IMR-90 (cell line): Measurements from ENCODE around the gene FRYL. TPM values are rescaled to one million over a fixed set of nuclear protein-coding genes. Genes with fewer than 3 reads are reported as not detected.

Experiments
- ATAC-seq: fragments of 200-7000 bp; cut with Tn5 transposase; 2 replicates; pipeline ENCODE4 v1.9.1; 2020; ENCODE audit warnings: low read depth, mild to moderate bottlenecking, moderate library complexity
- BruUV-seq: library from RNA; stranded (reverse); fragments of 400-500 nt; replicated peaks from 2 replicates; lab custom pipeline; 2021; lab: Mats Ljungman, UMichigan
- CTCF ChIA-PET: fragments of 300-600 bp; formaldehyde crosslinking; extraction: SDS; loops from one replicate; lab custom pipeline; 2021; ENCODE audit warnings: antibody characterized with exemption; lab: Yijun Ruan, JAX
- POLR2A ChIA-PET: fragments of 300-600 bp; sonication (Branson Sonifier 250); formaldehyde crosslinking; loops from one replicate; lab custom pipeline; 2022; ENCODE audit warnings: antibody characterized with exemption; ENCODE audit not compliant: unreplicated experiment; lab: Charles Lee
- DNase-seq: peaks from one replicate; pipeline ENCODE4 v3.0.0; 2013
- H2AFZ ChIP-seq: replicated peaks from 2 replicates; pipeline ENCODE3; 2013; ENCODE audit warnings: low read length, mild to moderate bottlenecking; ENCODE audit not compliant: poor library complexity
- H2AK5ac ChIP-seq: 2 replicates; pipeline ENCODE4 v1.6.1; 2013; ENCODE audit warnings: low read depth, low read length, inconsistent platforms
- H2AK9ac ChIP-seq: replicated peaks from 2 replicates; pipeline ENCODE3; 2013; ENCODE audit warnings: mild to moderate bottlenecking, low read depth, low read length, moderate library complexity; ENCODE audit not compliant: poor library complexity
- H2BK120ac ChIP-seq: 2 replicates; pipeline ENCODE4 v1.6.1; 2013; ENCODE audit warnings: low read depth, low read length, inconsistent platforms
- H2BK15ac ChIP-seq: 3 replicates; pipeline ENCODE4 v1.6.1; 2013; ENCODE audit warnings: low read depth, low read length, inconsistent platforms
- H2BK20ac ChIP-seq: 2 replicates; pipeline ENCODE4 v1.6.1; 2013; ENCODE audit warnings: low read depth, mild to moderate bottlenecking, inconsistent platforms, low read length, moderate library complexity
- H2BK5ac ChIP-seq: 2 replicates; pipeline ENCODE4 v1.6.1; 2013; ENCODE audit warnings: mild to moderate bottlenecking, low read depth, low read length, inconsistent platforms; ENCODE audit not compliant: poor library complexity, severe bottlenecking
- H3K14ac ChIP-seq: replicated peaks from 2 replicates; pipeline ENCODE4 v1.6.1; 2013; ENCODE audit warnings: low read depth, low read length, inconsistent platforms
- H3K18ac ChIP-seq: 2 replicates; pipeline ENCODE4 v1.6.1; 2013; ENCODE audit warnings: low read depth, low read length, control low read depth
- H3K23ac ChIP-seq: 2 replicates; pipeline ENCODE4 v1.6.1; 2013; ENCODE audit warnings: low read depth, low read length, inconsistent platforms
- H3K27ac ChIP-seq: 2 replicates; pipeline ENCODE4 v1.5.1; 2013; ENCODE audit warnings: mild to moderate bottlenecking, control low read depth, low read length; ENCODE audit not compliant: insufficient read depth
- H3K27me3 ChIP-seq: 2 replicates; pipeline ENCODE4 v1.6.1; 2013; ENCODE audit warnings: low read length; ENCODE audit not compliant: control insufficient read depth, insufficient read depth
- H3K36me3 ChIP-seq: 2 replicates; pipeline ENCODE4 v1.6.1; 2013; ENCODE audit warnings: low read length, mixed read lengths; ENCODE audit not compliant: control insufficient read depth, insufficient read depth
- H3K4ac ChIP-seq: 2 replicates; pipeline ENCODE4 v1.6.1; 2013; ENCODE audit warnings: low read depth, low read length, inconsistent platforms
- H3K4me1 ChIP-seq: 2 replicates; pipeline ENCODE4 v1.6.1; 2013; ENCODE audit warnings: low read length, mixed read lengths; ENCODE audit not compliant: control insufficient read depth, insufficient read depth
- H3K4me2 ChIP-seq: 2 replicates; pipeline ENCODE4 v1.6.1; 2013; ENCODE audit warnings: low read depth, mild to moderate bottlenecking, control low read depth, low read length, moderate library complexity
- H3K4me3 ChIP-seq: 2 replicates; pipeline ENCODE4 v1.5.1; 2013; ENCODE audit warnings: low read depth, mild to moderate bottlenecking, control low read depth, low read length, moderate library complexity; ENCODE audit not compliant: insufficient read depth
- H3K56ac ChIP-seq: 2 replicates; pipeline ENCODE4 v1.6.1; 2013; ENCODE audit warnings: low read length, inconsistent platforms; ENCODE audit not compliant: insufficient read depth; ENCODE audit errors: extremely low read depth
- H3K79me1 ChIP-seq, 2 experiments: 2 replicates each; pipeline ENCODE4 v1.6.1; 2013; ENCODE audit warnings: low read length in 2 of 2, inconsistent platforms in 1 of 2, low read depth in 1 of 2
- H3K9ac ChIP-seq: 2 replicates; pipeline ENCODE4 v1.6.1; 2013; ENCODE audit warnings: low read depth, low read length, control low read depth
- H3K9me1 ChIP-seq: 2 replicates; pipeline ENCODE4 v1.6.1; 2013; ENCODE audit warnings: low read length, inconsistent platforms; ENCODE audit not compliant: insufficient read depth
- H3K9me3 ChIP-seq: 2 replicates; pipeline ENCODE4 v1.6.1; 2013; ENCODE audit warnings: low read length; ENCODE audit not compliant: control insufficient read depth, insufficient read depth
- H4K20me1 ChIP-seq: 2 replicates; pipeline ENCODE4 v1.6.1; 2013; ENCODE audit warnings: low read length, inconsistent platforms; ENCODE audit not compliant: insufficient read depth
- H4K5ac ChIP-seq: 2 replicates; pipeline ENCODE4 v1.6.1; 2013; ENCODE audit warnings: mild to moderate bottlenecking, low read depth, low read length, control low read depth
- H4K8ac ChIP-seq, 2 experiments: 2 replicates each; pipeline ENCODE4 v1.6.1; 2013; ENCODE audit warnings: low read depth in 2 of 2, low read length in 2 of 2, control low read depth in 1 of 2, inconsistent platforms in 1 of 2
- H4K91ac ChIP-seq: 2 replicates; pipeline ENCODE4 v1.6.1; 2013; ENCODE audit warnings: low read depth, low read length, inconsistent platforms; ENCODE audit not compliant: insufficient read depth
- CEBPB ChIP-seq: IDR thresholded peaks from 2 replicates; pipeline ENCODE4 v1.6.1; 2012; ENCODE audit warnings: low read depth, low read length, improper control_type of control experiment
- CHD1 ChIP-seq: IDR thresholded peaks from 2 replicates; pipeline ENCODE4 v1.6.1; 2012; ENCODE audit warnings: low read depth, low read length, improper control_type of control experiment
- CTCF ChIP-seq: conservative IDR thresholded peaks from 2 replicates; pipeline ENCODE4 v1.5.1; 2012; ENCODE audit warnings: mild to moderate bottlenecking, low read depth, low read length, improper control_type of control experiment
- RFX5 ChIP-seq: IDR thresholded peaks from 2 replicates; pipeline ENCODE4 v1.8.0; 2012; ENCODE audit warnings: low read depth, mild to moderate bottlenecking, low read length, moderate library complexity
- WGBS, 2 experiments: methylation state at CpG; one replicate each; pipeline versions ENCODE4 v1.1.5 to v1.1.7; 2013; ENCODE audit warnings: missing lambda C conversion rate in 2 of 2; ENCODE audit not compliant: insufficient read length in 1 of 2; ENCODE audit errors: extremely low coverage in 2 of 2; 5-methylcytosine and 5-hydroxymethylcytosine counted together
- dilution Hi-C: fragments of 300-500 bp; cut with HindIII; formaldehyde crosslinking; loops from one replicate; pipeline ENCODE4 v1.14.3; 2018; ENCODE audit warnings: low sequenced_read_pairs; ENCODE audit not compliant: unreplicated experiment
- in situ Hi-C: fragments of 300-500 bp; cut with MboI; formaldehyde crosslinking; loops from 3 replicates; pipeline ENCODE4 v1.14.3; 2019; ENCODE audit warnings: low sequenced_read_pairs, inconsistent platforms, mixed read lengths
- intact Hi-C: fragments of 100-400 bp; cut with micrococcal nuclease; formaldehyde crosslinking; loops from 2 replicates; pipeline ENCODE4 v1.10.0; 2022
- polyA plus RNA-seq, 3 experiments: library from polyadenylated mRNA; depleted of rRNA; stranded (reverse); fragments of >200 nt; gene quantifications; 2 replicates each; pipeline ENCODE4 v1.2.3, GENCODE V29; 2012; ENCODE audit warnings: low replicate concordance in 1 of 3
- total RNA-seq: library from RNA; depleted of rRNA; stranded (reverse); fragments of >200 nt; gene quantifications from 2 replicates; pipeline ENCODE4 v1.2.3, GENCODE V29; 2012

FRYL gene
- total and polyA plus RNA-seq, 2 of the 4 experiments (the other 2 are of a cell fraction) = 9.9 to 77.4 TPM

- Histone ChIP-seq H3K4me1 (no peaks in the 10 kb centered on the region), H3K9me3 (peaks cover 15% of the 10 kb centered on the region), H4K20me1 (no peaks in the 10 kb centered on the region), H3K36me3 (peaks cover 1% of the 10 kb centered on the region), H3K4ac (no peak overlapping the region), H3K27me3 (peaks cover 41% of the 10 kb centered on the region), H3K18ac (no peak overlapping the region), H3K4me2 (no peak overlapping the region), H2AK9ac (no peak overlapping the region), H3K56ac (no peak overlapping the region), H3K9ac (no peak overlapping the region), H4K8ac (no peak overlapping the region), H3K23ac (no peak overlapping the region), H4K5ac (no peak overlapping the region), H2AFZ (no peak overlapping the region), H3K14ac (no peak overlapping the region), H2BK120ac (no peak overlapping the region), H2AK5ac (no peak overlapping the region), H2BK15ac (no peak overlapping the region), H4K91ac (no peak overlapping the region), H2BK5ac (no peak overlapping the region), H2BK20ac (no peak overlapping the region), H3K27ac (no peak overlapping the region), H3K9me1 (no peaks in the 10 kb centered on the region; the same call in 1 of the 2 replicates), H3K79me1 (no peaks in the 10 kb centered on the region), H3K4me3 (no peak overlapping the region)
- intact Hi-C loops (no loop called here), dilution Hi-C loops (no loop called here), in situ Hi-C loops (loop anchor here (25.0 kb wide), 1 partner anchor 106 kb away; no protein-coding TSS in a partner anchor)
- TF ChIP-seq CEBPB = peak; percentile 46
- no peak for TF ChIP-seq CTCF
- no peak for TF ChIP-seq CHD1
- no peak for TF ChIP-seq RFX5
- no TSS peak for BruUV-seq
- POLR2A ChIA-PET = no interaction called here
- WGBS, 2 experiments = no CpG with 5 or more reads among the region's 4 CpGs
- no peak for DNase-seq
- CTCF ChIA-PET = no interaction called here
- no peak for ATAC-seq
Observed at GRCh38 chr4:48493452-48494100, 286.5 kb downstream of the FRYL start.
